SU-DHL-6 (cell line): ENCODE results near the gene NEU3.

ENCODE experiments used
- H2AFZ ChIP-seq: fragments of 200-600 bp; sonication (generic); 2 replicates; pipeline ENCODE4 v1.6.1; 2014; ENCODE audit warnings: low read depth, mild to moderate bottlenecking, moderate library complexity, mixed read lengths, antibody characterized with exemption, low read length; ENCODE audit not compliant: severe bottlenecking
- H3F3A ChIP-seq: fragments of 200-600 bp; shearing (Covaris generic); 2 replicates; pipeline ENCODE4 v1.6.0; 2016; ENCODE audit warnings: antibody characterized with exemption, mild to moderate bottlenecking; ENCODE audit not compliant: insufficient read depth
- H3K27ac ChIP-seq: fragments of 200-600 bp; sonication (generic); 2 replicates; pipeline ENCODE4 v1.5.1; 2016; ENCODE audit warnings: low read depth, mild to moderate bottlenecking, low read length, moderate library complexity, mixed read lengths
- H3K27me3 ChIP-seq: fragments of 200-600 bp; sonication (generic), shearing (Covaris generic); 2 replicates; pipeline ENCODE4 v1.6.0; 2014; ENCODE audit warnings: mild to moderate bottlenecking, low read length
- H3K36me3 ChIP-seq: fragments of 200-600 bp; sonication (generic); 2 replicates; pipeline ENCODE4 v1.6.1; 2014; ENCODE audit warnings: mild to moderate bottlenecking, low read length, mixed read lengths
- H3K4me2 ChIP-seq: fragments of 300-600, 200-600 bp; shearing (Covaris generic), sonication (generic); 2 replicates; pipeline ENCODE4 v1.6.0; 2014; ENCODE audit warnings: low read length, low read depth, mild to moderate bottlenecking; ENCODE audit not compliant: poor library complexity, severe bottlenecking
- H3K4me3 ChIP-seq: fragments of 200-600 bp; sonication (generic); 2 replicates; pipeline ENCODE4 v1.5.1; 2014; ENCODE audit warnings: antibody characterized with exemption, low read length, mild to moderate bottlenecking, mixed read lengths; ENCODE audit not compliant: insufficient read depth, poor library complexity, severe bottlenecking
- H3K79me2 ChIP-seq: fragments of 200-600 bp; sonication (generic); 2 replicates; pipeline ENCODE4 v1.6.1; 2014; ENCODE audit warnings: mild to moderate bottlenecking, low read length, moderate library complexity; ENCODE audit not compliant: insufficient read depth
- H3K9ac ChIP-seq: fragments of 200-600 bp; sonication (generic); 2 replicates; pipeline ENCODE4 v1.7.0; 2014; ENCODE audit warnings: mild to moderate bottlenecking, low read length
- H3K9me2 ChIP-seq: fragments of 200-600 bp; sonication (generic); replicated peaks from 2 replicates; pipeline ENCODE4 v1.6.1; 2014; ENCODE audit warnings: low read length; ENCODE audit not compliant: insufficient read depth
- H3K9me3 ChIP-seq: fragments of 200-600 bp; sonication (generic); 2 replicates; pipeline ENCODE4 v1.6.1; 2014; ENCODE audit warnings: low read length, mixed read lengths; ENCODE audit not compliant: insufficient read depth
- H4K20me1 ChIP-seq: fragments of 200-600 bp; sonication (generic); 2 replicates; pipeline ENCODE4 v1.6.1; 2014; ENCODE audit warnings: low read depth, mild to moderate bottlenecking, antibody characterized with exemption, low read length, moderate library complexity, mixed read lengths
- EZH2phosphoT487 ChIP-seq: fragments of 200-600 bp; sonication (generic), shearing (Covaris generic); conservative IDR thresholded peaks from 2 replicates; pipeline ENCODE4 v1.6.1; 2018; ENCODE audit warnings: mild to moderate bottlenecking, antibody characterized with exemption, low read length, moderate library complexity, mixed read lengths
- TF ChIP-seq, protein P1 (sequence below): fragments of 200-600 bp; sonication (generic); IDR thresholded peaks from one replicate; pipeline ENCODE4 v1.5.1; 2017; ENCODE audit warnings: antibody characterized with exemption, mild to moderate bottlenecking, low read length, moderate library complexity; ENCODE audit not compliant: insufficient read depth, poor library complexity, severe bottlenecking

The NEU3 gene

DNA sequence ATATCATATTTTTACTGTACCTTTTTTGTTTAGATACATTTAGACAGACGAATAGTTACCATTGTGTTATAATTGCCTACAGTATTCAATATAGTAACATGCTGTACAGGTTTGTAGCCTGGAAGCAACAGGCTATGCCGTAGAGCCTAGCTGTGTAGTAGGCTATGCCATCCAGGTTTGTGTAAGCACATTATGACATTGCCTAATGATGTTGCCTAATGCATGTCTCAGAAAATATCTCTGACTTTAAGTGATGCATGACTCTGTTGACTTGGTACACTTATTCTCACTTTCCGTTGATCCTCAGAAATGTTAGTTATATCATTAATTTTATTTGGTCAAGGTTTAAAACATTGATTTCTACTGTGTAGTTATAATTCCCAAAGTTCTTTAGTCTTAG, 68.1 kb downstream of the NEU3 start:
- H3F3A ChIP-seq: no peaks in the 10 kb centered on the region
- H3K9me2 ChIP-seq: no peaks in the 10 kb centered on the region
- H3K27ac ChIP-seq: no peak overlapping the region
- H3K4me3 ChIP-seq: no peak overlapping the region
- H2AFZ ChIP-seq: no peak overlapping the region
- H3K9me3 ChIP-seq: no peaks in the 10 kb centered on the region
- no peak overlapping the region for H3K4me2 ChIP-seq
- H4K20me1 ChIP-seq: no peaks in the 10 kb centered on the region
- H3K9ac ChIP-seq: no peak overlapping the region
- no peaks in the 10 kb centered on the region for H3K79me2 ChIP-seq
- TF ChIP-seq, protein P1, sequence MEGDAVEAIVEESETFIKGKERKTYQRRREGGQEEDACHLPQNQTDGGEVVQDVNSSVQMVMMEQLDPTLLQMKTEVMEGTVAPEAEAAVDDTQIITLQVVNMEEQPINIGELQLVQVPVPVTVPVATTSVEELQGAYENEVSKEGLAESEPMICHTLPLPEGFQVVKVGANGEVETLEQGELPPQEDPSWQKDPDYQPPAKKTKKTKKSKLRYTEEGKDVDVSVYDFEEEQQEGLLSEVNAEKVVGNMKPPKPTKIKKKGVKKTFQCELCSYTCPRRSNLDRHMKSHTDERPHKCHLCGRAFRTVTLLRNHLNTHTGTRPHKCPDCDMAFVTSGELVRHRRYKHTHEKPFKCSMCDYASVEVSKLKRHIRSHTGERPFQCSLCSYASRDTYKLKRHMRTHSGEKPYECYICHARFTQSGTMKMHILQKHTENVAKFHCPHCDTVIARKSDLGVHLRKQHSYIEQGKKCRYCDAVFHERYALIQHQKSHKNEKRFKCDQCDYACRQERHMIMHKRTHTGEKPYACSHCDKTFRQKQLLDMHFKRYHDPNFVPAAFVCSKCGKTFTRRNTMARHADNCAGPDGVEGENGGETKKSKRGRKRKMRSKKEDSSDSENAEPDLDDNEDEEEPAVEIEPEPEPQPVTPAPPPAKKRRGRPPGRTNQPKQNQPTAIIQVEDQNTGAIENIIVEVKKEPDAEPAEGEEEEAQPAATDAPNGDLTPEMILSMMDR: no peak
- TF ChIP-seq EZH2phosphoT487: no peak
- no peaks in the 10 kb centered on the region for H3K27me3 ChIP-seq
- H3K36me3 ChIP-seq: no peaks in the 10 kb centered on the region

DNA sequence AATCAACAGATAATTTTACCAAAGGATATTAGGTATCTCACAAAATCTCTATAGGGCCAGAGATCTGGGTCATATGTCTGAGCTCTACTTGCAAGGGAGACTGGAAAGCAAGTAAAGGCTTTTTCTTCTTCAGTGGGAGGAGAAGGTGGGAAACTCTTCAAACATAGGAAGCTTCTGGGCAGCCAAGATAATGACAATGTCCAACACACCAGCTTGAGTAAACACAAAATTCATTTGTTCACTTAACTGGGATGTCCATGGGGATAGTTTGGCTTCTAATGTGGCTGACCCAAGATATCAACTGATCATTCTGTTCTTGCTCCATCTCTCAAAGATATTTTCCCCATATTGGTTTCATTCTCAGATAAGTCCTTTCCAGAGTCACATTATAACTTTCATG, 70.6 kb downstream of the NEU3 start:
- Histone ChIP-seq H3K4me3 (no peak overlapping the region), H3K27me3 (no peaks in the 10 kb centered on the region), H3F3A (no peaks in the 10 kb centered on the region), H3K36me3 (no peaks in the 10 kb centered on the region), H2AFZ (no peak overlapping the region), H3K9me2 (no peaks in the 10 kb centered on the region), H3K4me2 (no peak overlapping the region), H3K9me3 (no peaks in the 10 kb centered on the region), H3K27ac (no peak overlapping the region), H4K20me1 (no peaks in the 10 kb centered on the region), H3K79me2 (no peaks in the 10 kb centered on the region), H3K9ac (no peak overlapping the region)
- TF ChIP-seq EZH2phosphoT487: no peak
- TF ChIP-seq, protein P1: no peak

DNA sequence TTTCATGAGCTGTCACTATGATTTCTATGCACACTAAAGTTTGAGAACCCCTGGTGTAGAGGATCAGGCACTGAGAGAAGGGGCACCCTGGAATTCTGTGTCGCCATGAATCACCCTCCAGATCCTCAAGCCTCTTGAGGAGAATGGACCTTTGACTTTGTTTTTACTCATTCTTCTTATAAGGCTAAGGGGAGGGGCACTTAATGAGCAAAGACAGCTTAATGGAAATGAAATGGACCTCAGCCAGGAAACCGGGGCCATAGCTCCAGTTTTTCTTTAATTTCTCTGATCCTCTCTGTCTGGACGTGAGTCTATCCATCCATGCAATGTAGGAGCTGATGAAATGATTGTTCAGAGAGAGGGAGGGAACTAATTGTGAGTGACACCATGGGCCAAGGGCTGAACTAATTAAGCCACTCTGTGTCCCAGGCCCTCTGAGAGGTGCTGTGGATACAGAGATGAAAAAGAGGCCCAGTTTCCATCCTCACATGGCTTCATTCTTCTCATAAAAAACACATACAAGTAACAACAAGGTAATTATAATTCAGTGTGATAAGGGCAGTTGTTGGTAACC, 75.1 kb downstream of the NEU3 start:
- Histone ChIP-seq H3K27me3 (no peaks in the 10 kb centered on the region), H3K4me2 (no peak overlapping the region), H3K27ac (no peak overlapping the region), H3K9ac (no peak overlapping the region), H3K4me3 (no peak overlapping the region), H3K9me2 (no peaks in the 10 kb centered on the region), H3K36me3 (no peaks in the 10 kb centered on the region), H3K9me3 (no peaks in the 10 kb centered on the region), H2AFZ (no peak overlapping the region), H3F3A (no peaks in the 10 kb centered on the region), H3K79me2 (no peaks in the 10 kb centered on the region), H4K20me1 (no peaks in the 10 kb centered on the region)
- TF ChIP-seq, protein P1: no peak
- no peak for TF ChIP-seq EZH2phosphoT487
